ENCODE measurements around the gene SORCS3.

DNA sequence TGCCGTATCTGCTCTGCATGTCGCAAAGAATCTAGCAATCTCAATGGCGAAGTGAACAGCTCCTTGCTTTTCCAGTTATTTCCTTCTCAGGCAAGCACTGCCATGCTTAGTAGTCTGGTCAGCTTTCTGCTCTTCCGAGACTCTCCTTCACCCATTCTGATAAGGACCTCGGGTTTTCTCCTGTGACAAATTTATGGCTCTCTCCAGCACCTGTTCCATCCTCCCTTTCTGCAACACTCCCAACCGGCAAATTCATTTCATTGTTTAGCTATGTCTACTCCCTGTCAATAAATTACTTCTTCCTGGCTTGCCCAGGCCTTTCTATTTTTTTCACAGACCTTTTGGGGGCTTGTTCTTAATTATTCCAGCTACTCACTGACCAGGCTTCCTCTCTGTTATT is 252.6 kb downstream of the SORCS3 start:
- TF ChIP-seq EZH2phosphoT487 (IDR thresholded peaks at IDR 0.05; ENCODE audit: borderline replicate concordance, low read length) = no peak
- TF ChIP-seq, protein P1, sequence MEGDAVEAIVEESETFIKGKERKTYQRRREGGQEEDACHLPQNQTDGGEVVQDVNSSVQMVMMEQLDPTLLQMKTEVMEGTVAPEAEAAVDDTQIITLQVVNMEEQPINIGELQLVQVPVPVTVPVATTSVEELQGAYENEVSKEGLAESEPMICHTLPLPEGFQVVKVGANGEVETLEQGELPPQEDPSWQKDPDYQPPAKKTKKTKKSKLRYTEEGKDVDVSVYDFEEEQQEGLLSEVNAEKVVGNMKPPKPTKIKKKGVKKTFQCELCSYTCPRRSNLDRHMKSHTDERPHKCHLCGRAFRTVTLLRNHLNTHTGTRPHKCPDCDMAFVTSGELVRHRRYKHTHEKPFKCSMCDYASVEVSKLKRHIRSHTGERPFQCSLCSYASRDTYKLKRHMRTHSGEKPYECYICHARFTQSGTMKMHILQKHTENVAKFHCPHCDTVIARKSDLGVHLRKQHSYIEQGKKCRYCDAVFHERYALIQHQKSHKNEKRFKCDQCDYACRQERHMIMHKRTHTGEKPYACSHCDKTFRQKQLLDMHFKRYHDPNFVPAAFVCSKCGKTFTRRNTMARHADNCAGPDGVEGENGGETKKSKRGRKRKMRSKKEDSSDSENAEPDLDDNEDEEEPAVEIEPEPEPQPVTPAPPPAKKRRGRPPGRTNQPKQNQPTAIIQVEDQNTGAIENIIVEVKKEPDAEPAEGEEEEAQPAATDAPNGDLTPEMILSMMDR (conservative IDR thresholded peaks at IDR 0.05; ENCODE audit: low read depth, low read length) = no peak
- TF ChIP-seq EZH2 (IDR thresholded peaks at IDR 0.05; ENCODE audit: low read length, unreplicated experiment) = no peak

All from PC-3 (cell line).